ENCODE measurements around the gene SLC66A1. TPM values are rescaled to one million over a fixed set of nuclear protein-coding genes. Genes with fewer than 3 reads are reported as not detected.

SLC66A1 gene
- total and polyA plus RNA-seq, 2 of the 13 experiments (the other 11 are each of a cell fraction or from before 2014, with no cell fraction given): 15.4 to 18.9 TPM

DNA sequence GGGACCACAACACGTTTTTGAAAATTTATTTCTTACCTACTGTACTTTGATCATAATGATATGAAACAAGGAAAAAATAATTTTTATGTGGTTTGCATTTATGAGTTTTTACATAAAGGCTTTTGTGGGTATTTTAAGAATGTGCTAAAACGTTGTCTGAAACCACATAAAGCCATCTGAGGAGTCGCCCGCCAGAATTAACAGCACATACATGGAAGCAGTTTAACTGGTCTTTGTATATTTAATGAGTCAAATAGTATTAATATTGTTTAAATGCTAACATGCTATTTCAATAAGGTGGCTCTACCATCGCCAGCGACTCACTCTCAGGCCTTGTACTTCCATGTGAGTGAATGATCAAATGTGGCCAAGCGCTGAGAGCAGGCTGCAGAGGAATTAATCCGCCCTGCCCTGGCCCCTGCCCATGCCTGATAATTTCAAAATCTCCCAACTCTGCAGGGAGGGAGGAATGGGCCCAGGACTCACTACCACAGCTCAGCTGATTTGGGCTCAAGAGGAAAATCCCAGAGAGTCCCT lies 49.6 kb downstream of the SLC66A1 start (continued):
- TF ChIP-seq KDM5B (CRISPR knock-in tag; IDR thresholded peaks at IDR 0.05; ENCODE audit: borderline replicate concordance): no peak
- TF ChIP-seq, protein P1, sequence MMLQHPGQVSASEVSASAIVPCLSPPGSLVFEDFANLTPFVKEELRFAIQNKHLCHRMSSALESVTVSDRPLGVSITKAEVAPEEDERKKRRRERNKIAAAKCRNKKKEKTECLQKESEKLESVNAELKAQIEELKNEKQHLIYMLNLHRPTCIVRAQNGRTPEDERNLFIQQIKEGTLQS (CRISPR knock-in tag; IDR thresholded peaks at IDR 0.05): no peak
- TF ChIP-seq ZNF589 (CRISPR knock-in tag; conservative IDR thresholded peaks at IDR 0.05): no peak
- no peak for TF ChIP-seq NPAS2 (CRISPR knock-in tag; IDR thresholded peaks at IDR 0.05; ENCODE audit: borderline replicate concordance)
- TF ChIP-seq ATF6 (CRISPR knock-in tag; conservative IDR thresholded peaks at IDR 0.05): no peak

GRCh38 chr1:19363536-19364152 lies 51.5 kb downstream of the SLC66A1 start:
- in situ Hi-C loops (cut with HindIII; ENCODE audit: extremely low pct_ligation_motif_present, low pct_unique_long_range_greater_than_20kb) (no loop called here), intact Hi-C loops (cut with micrococcal nuclease; ENCODE audit: unreplicated experiment) (no loop called here)
- Histone ChIP-seq H2AFZ (ENCODE audit: low read length) (no peak overlapping the region), H3K9me3 (ENCODE audit: low read length) (no peaks in the 10 kb centered on the region), H3K27me3 (ENCODE audit: control insufficient read depth in 1 of 2, insufficient read depth in 2 of 2, low read length in 2 of 2) (no peaks in the 10 kb centered on the region), H3K79me2 (ENCODE audit: insufficient read depth, low read length) (no peaks in the 10 kb centered on the region), H3K36me3 (replicated peaks in 1 of 2; ENCODE audit: control insufficient read depth in 1 of 2, insufficient read depth in 2 of 2, low read length in 2 of 2) (peaks cover 12 to 29% of the 10 kb centered on the region in 2 experiments; a peak in 4 of 5 replicates), H3K27ac (ENCODE audit: extremely low read length, insufficient read depth, low read length) (no peak overlapping the region), H4K20me1 (ENCODE audit: insufficient read depth, low read length) (no peaks in the 10 kb centered on the region), H3K9ac (ENCODE audit: insufficient read depth, low read depth, low read length) (no peak overlapping the region), H3K4me2 (ENCODE audit: low read depth, low read length) (no peak overlapping the region), H3K4me1 (ENCODE audit: insufficient read depth, low read length) (peaks cover 15% of the 10 kb centered on the region; the same call in 1 of the 2 replicates), H3K4me3 (replicated peaks in 1 of 3; ENCODE audit: insufficient read depth in 1 of 3, low read depth in 2 of 3, low read length in 3 of 3) (no peak overlapping the region)
- ATAC-seq: 0 out of 3 replicates have a peak, but pooled peaks have one; percentile 33
- no peak for DNase-seq (ENCODE audit: low spot score)
- FAIRE-seq: peak; percentile 30
- no peak for TF ChIP-seq PHF20 (CRISPR knock-in tag; IDR thresholded peaks at IDR 0.05)
- no peak for TF ChIP-seq HIC2 (CRISPR knock-in tag; IDR thresholded peaks at IDR 0.05; ENCODE audit: low read depth)
- TF ChIP-seq ZBTB7A (CRISPR knock-in tag; IDR thresholded peaks at IDR 0.05): no peak
- TF ChIP-seq, protein P2, sequence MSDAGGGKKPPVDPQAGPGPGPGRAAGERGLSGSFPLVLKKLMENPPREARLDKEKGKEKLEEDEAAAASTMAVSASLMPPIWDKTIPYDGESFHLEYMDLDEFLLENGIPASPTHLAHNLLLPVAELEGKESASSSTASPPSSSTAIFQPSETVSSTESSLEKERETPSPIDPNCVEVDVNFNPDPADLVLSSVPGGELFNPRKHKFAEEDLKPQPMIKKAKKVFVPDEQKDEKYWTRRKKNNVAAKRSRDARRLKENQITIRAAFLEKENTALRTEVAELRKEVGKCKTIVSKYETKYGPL (CRISPR knock-in tag; IDR thresholded peaks at IDR 0.05): no peak
- no peak for TF ChIP-seq ZNF431 (CRISPR knock-in tag; IDR thresholded peaks at IDR 0.05; ENCODE audit: borderline replicate concordance, low read depth)
- TF ChIP-seq EP300 (IDR thresholded peaks at IDR 0.05; ENCODE audit: low read depth in 2 of 2, low read length in 2 of 2): no peak
- TF ChIP-seq EP300 (CRISPR knock-in tag; IDR thresholded peaks at IDR 0.05; ENCODE audit: borderline replicate concordance): no peak
- TF ChIP-seq, protein P3, sequence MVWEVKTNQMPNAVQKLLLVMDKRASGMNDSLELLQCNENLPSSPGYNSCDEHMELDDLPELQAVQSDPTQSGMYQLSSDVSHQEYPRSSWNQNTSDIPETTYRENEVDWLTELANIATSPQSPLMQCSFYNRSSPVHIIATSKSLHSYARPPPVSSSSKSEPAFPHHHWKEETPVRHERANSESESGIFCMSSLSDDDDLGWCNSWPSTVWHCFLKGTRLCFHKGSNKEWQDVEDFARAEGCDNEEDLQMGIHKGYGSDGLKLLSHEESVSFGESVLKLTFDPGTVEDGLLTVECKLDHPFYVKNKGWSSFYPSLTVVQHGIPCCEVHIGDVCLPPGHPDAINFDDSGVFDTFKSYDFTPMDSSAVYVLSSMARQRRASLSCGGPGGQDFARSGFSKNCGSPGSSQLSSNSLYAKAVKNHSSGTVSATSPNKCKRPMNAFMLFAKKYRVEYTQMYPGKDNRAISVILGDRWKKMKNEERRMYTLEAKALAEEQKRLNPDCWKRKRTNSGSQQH (CRISPR knock-in tag; IDR thresholded peaks at IDR 0.05; ENCODE audit: low read depth): no peak
- no peak for TF ChIP-seq ZFP62 (CRISPR knock-in tag; IDR thresholded peaks at IDR 0.05)
- TF ChIP-seq FOXJ3 (CRISPR knock-in tag; IDR thresholded peaks at IDR 0.05; ENCODE audit: borderline replicate concordance): no peak
- no peak for TF ChIP-seq IKZF1 (IDR thresholded peaks at IDR 0.05)
- TF ChIP-seq ZNF703 (CRISPR knock-in tag; IDR thresholded peaks at IDR 0.05; ENCODE audit: borderline replicate concordance): no peak
- POLR2A ChIA-PET: no interaction called here
- 91% methylated on average over 7 of the region's 8 CpGs for WGBS (ENCODE audit: low lambda C conversion rate)
- BruUV-seq (replicated peaks): no TSS peak
- CTCF ChIA-PET (ENCODE audit: low intra/inter-chr PET ratio, low total read pairs): no interaction called here

All from HepG2 (cell line).